ENCODE results near the gene RND2.
"Not testable (repeated sequence)": the region's sequence is repeated elsewhere in the genome, so short reads cannot be mapped to it uniquely, and the experiment has no call there.

The RND2 gene

DNA sequence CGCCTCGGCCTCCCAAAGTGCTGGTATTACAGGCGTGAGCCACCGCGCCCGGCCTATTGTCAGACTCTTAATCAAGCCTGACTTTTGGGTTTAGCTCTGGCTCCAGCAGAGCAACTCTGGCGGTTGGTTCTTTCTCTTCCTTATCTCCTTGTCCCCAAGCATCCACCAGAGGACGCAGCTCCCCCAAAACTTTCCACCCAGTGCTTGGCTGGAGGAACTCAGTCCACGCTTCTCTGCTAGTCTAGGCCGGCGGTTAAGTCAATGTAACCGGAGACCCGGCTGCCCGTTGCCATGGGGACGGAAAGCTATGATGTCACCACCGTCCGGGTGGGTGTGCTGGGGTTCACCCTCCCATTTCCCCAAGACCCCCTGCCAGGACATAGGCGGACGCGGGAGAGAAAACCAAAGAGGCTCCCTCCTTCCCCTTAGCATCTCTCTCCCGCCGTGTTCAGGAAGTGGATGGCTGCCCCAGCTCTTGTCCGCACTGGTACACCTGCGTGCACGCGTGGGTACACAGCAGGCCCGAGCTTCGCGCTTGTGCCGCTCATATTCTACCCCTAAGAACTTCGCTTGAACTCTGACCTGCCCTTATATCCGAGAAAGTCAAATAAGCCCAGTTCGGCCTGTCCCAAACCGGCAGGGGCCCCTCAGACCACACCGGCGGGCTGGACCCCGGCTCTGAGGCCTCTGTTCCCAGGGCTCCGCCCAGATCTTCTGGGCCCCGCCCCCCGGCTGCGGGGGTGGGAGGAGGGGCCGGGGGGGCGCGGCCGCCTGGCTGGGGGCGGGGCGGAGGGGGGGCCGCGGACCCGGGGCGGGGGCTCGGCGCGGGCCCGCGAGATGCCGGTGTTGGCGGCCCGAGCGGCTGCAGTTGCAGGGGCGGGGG lies at the start of gene RND2:
TSS of gene RND2 (plus strand) at position 825 of the 883 bp plus-strand sequence. CDS start 117 bp downstream, outside the sequence.
- peak; percentile 94 for DNase-seq (ENCODE audit: low spot score)

- no peak for DNase-seq (ENCODE audit: low spot score)
These were observed 49.8 kb upstream of the RND2 start for GRCh38 chr17:42975265-42975664.

DNA sequence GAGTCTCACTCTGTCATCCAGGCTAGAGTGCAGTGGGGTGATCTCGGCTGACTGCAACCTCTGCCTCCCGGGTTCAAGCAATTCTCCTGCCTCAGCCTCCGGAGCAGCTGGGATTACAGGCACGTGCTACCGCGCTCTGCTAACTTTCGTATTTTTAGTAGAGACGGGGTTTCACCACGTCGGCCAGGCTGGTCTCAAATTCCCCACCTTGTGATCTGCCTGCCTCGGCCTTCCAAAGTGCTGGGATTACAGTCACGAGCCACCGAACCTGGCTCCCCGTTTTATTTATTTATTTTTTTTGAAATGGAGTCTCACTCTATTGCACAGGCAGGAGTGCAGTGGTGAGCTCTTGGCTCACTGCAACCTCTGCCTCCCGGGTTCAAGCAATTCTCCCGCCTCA lies 49.3 kb upstream of the RND2 start:
- DNase-seq (ENCODE audit: low spot score) = not testable (repeated sequence)

DNA sequence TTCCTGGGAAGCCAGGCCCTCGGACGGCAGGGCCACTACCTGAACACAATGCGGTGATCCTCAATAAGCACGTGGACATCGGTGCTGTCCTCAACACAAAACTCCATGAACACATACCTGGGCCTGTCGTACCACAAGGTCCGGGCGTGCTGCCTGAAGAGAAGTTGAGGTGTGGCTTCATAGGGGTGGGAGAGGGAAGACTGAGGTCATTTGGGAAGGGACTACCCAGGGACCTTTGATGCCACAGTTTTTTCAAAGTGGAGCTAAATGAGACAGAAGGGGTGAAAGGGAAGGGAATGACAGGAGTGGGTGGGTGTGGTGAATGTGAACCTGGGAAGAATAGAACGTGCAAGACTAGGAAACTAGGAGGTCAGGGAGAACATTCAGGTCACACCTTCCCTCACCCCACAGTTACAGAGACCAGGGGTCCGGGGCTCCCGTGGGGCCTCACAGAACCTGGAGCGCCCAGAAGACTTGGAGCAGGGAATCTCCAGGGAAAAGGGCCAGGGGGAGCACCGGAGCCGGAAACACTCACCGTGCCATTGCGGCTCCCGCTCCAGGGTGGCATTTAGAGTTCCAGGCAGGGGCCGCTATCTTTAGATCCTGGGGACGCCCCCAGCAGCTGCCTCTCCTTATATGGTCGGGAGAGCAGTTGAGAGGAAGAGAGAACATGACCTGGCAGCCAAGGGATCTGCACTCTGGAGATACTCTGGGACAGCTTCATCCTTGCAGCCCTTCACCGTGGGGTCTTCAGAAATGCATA lies 45.3 kb upstream of the RND2 start, which contains the start of gene PTGES3L:
TSS of gene PTGES3L (minus strand) at position 570 of the 763 bp plus-strand sequence. CDS start at position 543, 27 bp downstream.
- DNase-seq (ENCODE audit: low spot score) = no peak

- peak; percentile 84 for DNase-seq (ENCODE audit: low spot score)
These were observed 44.7 kb upstream of the RND2 start, which contains the start of gene RUNDC1 for GRCh38 chr17:42980274-42980765. TSS of gene RUNDC1 (plus strand) at chr17:42980565. CDS start at chr17:42980577, 12 bp downstream.

DNA sequence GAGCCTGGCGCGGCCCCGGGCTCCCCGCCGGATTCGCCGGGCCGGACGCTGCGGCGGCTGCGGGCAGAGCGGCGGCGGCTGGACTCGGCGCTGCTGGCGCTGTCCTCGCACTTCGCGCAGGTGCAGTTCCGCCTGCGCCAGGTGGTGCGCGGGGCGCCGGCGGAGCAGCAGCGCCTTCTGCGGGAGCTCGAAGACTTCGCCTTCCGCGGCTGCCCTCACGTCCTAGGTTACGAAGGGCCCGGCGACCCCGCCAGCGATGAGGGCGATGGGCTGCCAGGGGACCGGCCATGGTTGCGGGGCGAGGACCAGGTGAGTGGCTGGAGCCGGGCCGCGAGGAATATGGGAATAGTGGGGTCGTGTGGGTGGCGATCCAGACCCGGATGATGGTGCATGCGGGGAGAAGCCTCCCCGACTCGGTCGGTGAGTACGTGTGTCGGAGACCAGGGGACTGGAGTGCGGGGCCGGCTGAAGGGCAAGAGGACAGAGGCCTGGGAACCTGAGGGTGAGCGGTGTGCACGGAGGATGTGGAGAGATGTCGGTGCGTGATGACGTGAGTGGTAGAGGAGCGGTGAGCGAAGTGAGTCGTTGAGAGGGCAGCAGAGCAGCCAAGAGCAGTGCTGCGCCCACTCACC lies 44.1 kb upstream of the RND2 start:
- DNase-seq (ENCODE audit: low spot score) = no peak

DNA sequence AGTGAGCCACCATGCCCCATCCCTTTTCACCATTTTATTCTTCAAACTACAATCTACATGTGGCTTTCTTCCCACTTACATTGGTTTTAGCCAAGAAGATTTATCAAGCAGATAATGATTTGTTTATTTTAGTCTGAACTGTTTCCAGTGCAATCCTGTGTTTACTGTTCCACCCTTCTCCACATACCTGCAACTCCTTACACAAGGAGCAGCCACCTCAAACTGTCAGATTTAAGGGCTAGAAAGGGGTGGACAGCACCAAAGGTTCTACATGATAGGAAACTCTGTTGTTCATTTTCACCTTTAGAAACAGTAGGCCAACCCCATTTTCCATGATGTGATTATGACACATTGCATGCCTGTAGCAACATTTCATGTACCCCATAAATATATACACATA lies 42.8 kb upstream of the RND2 start:
- DNase-seq (ENCODE audit: low spot score) = no peak

GRCh38 chr17:42985225-42985624 lies 39.8 kb upstream of the RND2 start:
- DNase-seq (ENCODE audit: low spot score) = peak; percentile 39

- no peak for DNase-seq (ENCODE audit: low spot score)
These were observed 35.9 kb upstream of the RND2 start for GRCh38 chr17:42989141-42989540.

- DNase-seq (ENCODE audit: low spot score) = no peak
These were observed 35.0 kb upstream of the RND2 start for GRCh38 chr17:42989726-42990652.

- DNase-seq (ENCODE audit: low spot score) = no peak
These were observed 33.6 kb upstream of the RND2 start for GRCh38 chr17:42991471-42991870.

DNA sequence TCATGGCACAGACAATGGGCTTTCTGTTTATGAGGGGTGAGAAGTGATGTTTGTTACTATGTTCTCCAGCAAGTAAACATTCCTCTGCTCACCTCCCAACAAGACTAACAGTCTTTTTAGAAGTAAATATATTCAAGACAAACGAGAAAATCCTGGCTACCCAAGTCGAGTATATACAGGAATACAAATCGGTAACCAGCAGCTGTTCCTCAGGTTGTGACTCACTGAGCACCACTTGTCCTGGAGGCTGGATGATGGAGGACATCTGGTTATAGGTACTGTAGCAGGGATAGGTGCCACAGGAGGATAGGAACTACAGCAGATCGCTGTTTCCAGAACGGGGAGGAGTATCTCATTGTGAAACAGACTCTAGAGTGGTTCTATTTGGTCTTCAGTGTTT lies 32.2 kb upstream of the RND2 start:
- no peak for DNase-seq (ENCODE audit: low spot score)

GRCh38 chr17:42993913-42994312 lies 31.1 kb upstream of the RND2 start:
- DNase-seq (ENCODE audit: low spot score) = not testable (repeated sequence)

- no peak for DNase-seq (ENCODE audit: low spot score)
These were observed 27.5 kb upstream of the RND2 start for GRCh38 chr17:42997390-42997983.

GRCh38 chr17:42997984-42998938 lies 26.8 kb upstream of the RND2 start, which contains the start of gene RPL27:
TSS of gene RPL27 (plus strand) at chr17:42998419. CDS start at chr17:42998751, 332 bp downstream.
- peak; percentile 100 for DNase-seq (ENCODE audit: low spot score)

GRCh38 chr17:42999003-42999525 lies 26.0 kb upstream of the RND2 start:
- no peak for DNase-seq (ENCODE audit: low spot score)

GRCh38 chr17:43000894-43001293 lies 24.1 kb upstream of the RND2 start:
- not testable (repeated sequence) for DNase-seq (ENCODE audit: low spot score)

DNA sequence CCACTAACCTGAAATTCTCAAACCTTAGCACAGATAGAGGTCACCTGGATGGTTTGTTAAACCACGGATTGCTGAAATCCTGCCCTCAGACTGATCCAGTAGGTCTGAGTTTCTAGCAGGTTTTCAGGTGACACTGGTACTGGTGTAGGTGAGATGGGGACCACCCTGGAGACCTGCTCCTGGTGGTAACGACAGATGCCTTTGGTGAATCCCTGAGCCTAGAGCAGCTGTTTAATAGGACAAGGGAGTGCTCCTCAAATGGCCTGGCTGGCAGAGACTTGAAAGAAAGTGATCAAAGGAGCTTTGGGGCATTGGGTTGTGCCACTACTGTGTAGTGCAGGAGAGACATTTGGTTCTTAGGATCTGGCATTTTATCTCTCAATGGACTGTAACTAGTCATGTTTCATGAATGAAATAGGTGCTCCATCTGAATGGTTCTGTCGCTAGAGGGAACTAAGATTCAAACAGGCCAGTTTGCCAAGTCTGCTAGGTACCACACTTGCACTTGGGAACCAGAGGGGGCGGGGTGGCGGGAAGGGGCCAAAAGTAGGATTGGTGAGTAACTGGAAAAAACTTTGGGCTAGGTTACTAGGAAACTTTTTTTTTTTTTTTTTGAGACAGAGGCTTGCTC lies 21.4 kb upstream of the RND2 start:
- DNase-seq (ENCODE audit: low spot score) = no peak

Data from globus pallidus (tissue), 1 donor.